WTC11 (cell line): ENCODE results near the gene LRMDA. TPM values are rescaled to one million over a fixed set of nuclear protein-coding genes. Genes with fewer than 3 reads are reported as not detected.

Source experiments
- ATAC-seq: fragments of 200-7000 bp; cut with Tn5 transposase; 2 replicates; pipeline ENCODE4 v1.10.0; 2021; ENCODE audit warnings: mild to moderate bottlenecking, moderate library complexity
- CTCF ChIA-PET: fragments of 300-600 bp; sonication (Branson Sonifier 250); formaldehyde crosslinking; loops from one replicate; lab custom pipeline; 2021; ENCODE audit warnings: antibody characterized with exemption; lab: Charles Lee
- POLR2A ChIA-PET: fragments of 350-600 bp; sonication (Branson Sonifier 250); formaldehyde crosslinking; loops from one replicate; lab custom pipeline; 2021; ENCODE audit warnings: antibody characterized with exemption; lab: Charles Lee
- DNase-seq: peaks from one replicate; pipeline ENCODE4 v3.0.0; 2021; ENCODE audit warnings: low spot score
- H3K27ac Mint-ChIP-seq: 2 replicates; pipeline ENCODE4 v1.8.0; 2021; ENCODE audit warnings: mixed read lengths
- H3K27me3 Mint-ChIP-seq: 2 replicates; pipeline ENCODE4 v1.8.0; 2021; ENCODE audit warnings: low read depth, mild to moderate bottlenecking, moderate library complexity, mixed read lengths
- H3K36me3 Mint-ChIP-seq: 2 replicates; pipeline ENCODE4 v1.8.0; 2021; ENCODE audit warnings: mixed read lengths
- H3K4me1 Mint-ChIP-seq: 2 replicates; pipeline ENCODE4 v1.8.0; 2022; ENCODE audit warnings: mixed read lengths
- H3K4me3 Mint-ChIP-seq: 2 replicates; pipeline ENCODE4 v1.8.0; 2021; ENCODE audit warnings: mild to moderate bottlenecking, moderate library complexity, mixed read lengths
- H3K9me3 Mint-ChIP-seq: 2 replicates; pipeline ENCODE4 v1.8.0; 2021; ENCODE audit warnings: mixed read lengths
- CDX4 ChIP-seq: fragments of 250-450 bp; sonication (Bioruptor Pico); IDR thresholded peaks from 2 replicates; pipeline ENCODE4 v1.9.0; 2021; ENCODE audit warnings: moderate library complexity, mild to moderate bottlenecking, inconsistent platforms, borderline replicate concordance
- ESRRA ChIP-seq: sonication (generic); formaldehyde crosslinking; IDR thresholded peaks from 2 replicates; pipeline ENCODE4 v1.8.1; 2022; ENCODE audit warnings: mild to moderate bottlenecking, missing genetic modification reagents, borderline replicate concordance
- GTF2I ChIP-seq: fragments of 250-450 bp; sonication (Bioruptor Pico); conservative IDR thresholded peaks from 2 replicates; pipeline ENCODE4 v1.4.0; 2021; ENCODE audit warnings: mild to moderate bottlenecking
- NFE2L1 ChIP-seq: sonication (generic); formaldehyde crosslinking; IDR thresholded peaks from 2 replicates; pipeline ENCODE4 v1.8.1; 2023; ENCODE audit warnings: missing genetic modification reagents
- PREB ChIP-seq: sonication (generic); formaldehyde crosslinking; IDR thresholded peaks from 2 replicates; pipeline ENCODE4 v1.8.1; 2022; ENCODE audit warnings: mild to moderate bottlenecking, missing genetic modification reagents, moderate library complexity, borderline replicate concordance
- TEAD4 ChIP-seq: sonication (generic); formaldehyde crosslinking; IDR thresholded peaks from 2 replicates; pipeline ENCODE4 v1.8.0; 2022; ENCODE audit warnings: mild to moderate bottlenecking, missing genetic modification reagents
- ZMAT4 ChIP-seq: fragments of 250-450 bp; sonication (Bioruptor Pico); IDR thresholded peaks from 2 replicates; pipeline ENCODE4 v1.9.0; 2021; ENCODE audit warnings: mild to moderate bottlenecking
- ZNF317 ChIP-seq: sonication (generic); formaldehyde crosslinking; IDR thresholded peaks from 2 replicates; pipeline ENCODE4 v1.8.1; 2023; ENCODE audit warnings: low read depth, mild to moderate bottlenecking, moderate library complexity, missing genetic modification reagents, borderline replicate concordance
- total RNA-seq: library from RNA; stranded (reverse); gene quantifications from 3 replicates; pipeline ENCODE4 v1.2.3, GENCODE V29; 2021
- TF ChIP-seq, protein P1 (sequence below): sonication (generic); formaldehyde crosslinking; IDR thresholded peaks from 2 replicates; pipeline ENCODE4 v1.8.1; 2022; ENCODE audit warnings: low read depth, missing genetic modification reagents, borderline replicate concordance
- TF ChIP-seq, protein P2 (sequence below): sonication (generic); formaldehyde crosslinking; IDR thresholded peaks from 2 replicates; pipeline ENCODE4 v1.8.0; 2023; ENCODE audit warnings: mild to moderate bottlenecking, missing genetic modification reagents

The LRMDA gene
- total RNA-seq, 1 experiment from 2014 or later = 0.92 TPM

DNA sequence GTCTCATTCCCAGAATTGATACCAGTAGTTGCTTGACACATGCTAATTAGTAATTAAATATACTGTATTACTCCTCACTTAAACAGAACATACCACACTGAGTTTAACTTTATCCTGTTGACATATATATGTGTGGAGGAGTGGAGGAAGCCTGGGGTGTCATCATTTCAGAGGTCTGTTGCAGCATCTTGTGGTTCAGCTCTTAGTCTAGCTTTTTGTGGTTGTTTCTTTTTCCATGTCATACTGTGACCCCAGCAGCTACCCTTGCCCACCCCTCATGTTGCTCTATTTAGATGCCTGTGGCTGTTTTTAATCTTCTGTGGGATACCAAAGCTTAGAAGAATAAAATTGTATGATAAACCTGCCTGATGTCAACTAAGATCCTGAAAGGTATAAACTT lies 875.4 kb downstream of the LRMDA start:
- DNase-seq = no peak
- no peak overlapping the region for H3K4me3 Mint-ChIP-seq
- no peak overlapping the region for H3K27ac Mint-ChIP-seq
- CTCF ChIA-PET = no interaction called here
- peaks cover 36% of the 10 kb centered on the region for H3K4me1 Mint-ChIP-seq
- peaks cover 25% of the 10 kb centered on the region for H3K27me3 Mint-ChIP-seq
- H3K9me3 Mint-ChIP-seq = peaks cover 4% of the 10 kb centered on the region
- H3K36me3 Mint-ChIP-seq = no peaks in the 10 kb centered on the region
- no peak for ATAC-seq
- POLR2A ChIA-PET = no interaction called here
- no peak for TF ChIP-seq TEAD4 (CRISPR knock-in tag)
- TF ChIP-seq, protein P1, sequence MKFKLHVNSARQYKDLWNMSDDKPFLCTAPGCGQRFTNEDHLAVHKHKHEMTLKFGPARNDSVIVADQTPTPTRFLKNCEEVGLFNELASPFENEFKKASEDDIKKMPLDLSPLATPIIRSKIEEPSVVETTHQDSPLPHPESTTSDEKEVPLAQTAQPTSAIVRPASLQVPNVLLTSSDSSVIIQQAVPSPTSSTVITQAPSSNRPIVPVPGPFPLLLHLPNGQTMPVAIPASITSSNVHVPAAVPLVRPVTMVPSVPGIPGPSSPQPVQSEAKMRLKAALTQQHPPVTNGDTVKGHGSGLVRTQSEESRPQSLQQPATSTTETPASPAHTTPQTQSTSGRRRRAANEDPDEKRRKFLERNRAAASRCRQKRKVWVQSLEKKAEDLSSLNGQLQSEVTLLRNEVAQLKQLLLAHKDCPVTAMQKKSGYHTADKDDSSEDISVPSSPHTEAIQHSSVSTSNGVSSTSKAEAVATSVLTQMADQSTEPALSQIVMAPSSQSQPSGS (CRISPR knock-in tag) = no peak
- TF ChIP-seq, protein P2, sequence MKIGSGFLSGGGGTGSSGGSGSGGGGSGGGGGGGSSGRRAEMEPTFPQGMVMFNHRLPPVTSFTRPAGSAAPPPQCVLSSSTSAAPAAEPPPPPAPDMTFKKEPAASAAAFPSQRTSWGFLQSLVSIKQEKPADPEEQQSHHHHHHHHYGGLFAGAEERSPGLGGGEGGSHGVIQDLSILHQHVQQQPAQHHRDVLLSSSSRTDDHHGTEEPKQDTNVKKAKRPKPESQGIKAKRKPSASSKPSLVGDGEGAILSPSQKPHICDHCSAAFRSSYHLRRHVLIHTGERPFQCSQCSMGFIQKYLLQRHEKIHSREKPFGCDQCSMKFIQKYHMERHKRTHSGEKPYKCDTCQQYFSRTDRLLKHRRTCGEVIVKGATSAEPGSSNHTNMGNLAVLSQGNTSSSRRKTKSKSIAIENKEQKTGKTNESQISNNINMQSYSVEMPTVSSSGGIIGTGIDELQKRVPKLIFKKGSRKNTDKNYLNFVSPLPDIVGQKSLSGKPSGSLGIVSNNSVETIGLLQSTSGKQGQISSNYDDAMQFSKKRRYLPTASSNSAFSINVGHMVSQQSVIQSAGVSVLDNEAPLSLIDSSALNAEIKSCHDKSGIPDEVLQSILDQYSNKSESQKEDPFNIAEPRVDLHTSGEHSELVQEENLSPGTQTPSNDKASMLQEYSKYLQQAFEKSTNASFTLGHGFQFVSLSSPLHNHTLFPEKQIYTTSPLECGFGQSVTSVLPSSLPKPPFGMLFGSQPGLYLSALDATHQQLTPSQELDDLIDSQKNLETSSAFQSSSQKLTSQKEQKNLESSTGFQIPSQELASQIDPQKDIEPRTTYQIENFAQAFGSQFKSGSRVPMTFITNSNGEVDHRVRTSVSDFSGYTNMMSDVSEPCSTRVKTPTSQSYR (CRISPR knock-in tag) = no peak
- no peak for TF ChIP-seq CDX4 (CRISPR knock-in tag)
- TF ChIP-seq PREB (CRISPR knock-in tag) = no peak

- no peaks in the 10 kb centered on the region for H3K36me3 Mint-ChIP-seq
- peaks cover 19% of the 10 kb centered on the region for H3K4me1 Mint-ChIP-seq
- H3K27ac Mint-ChIP-seq = no peak overlapping the region
- TF ChIP-seq ESRRA (CRISPR knock-in tag) = no peak
- no peak overlapping the region for H3K4me3 Mint-ChIP-seq
- ATAC-seq = no peak
- peaks cover 4% of the 10 kb centered on the region for H3K9me3 Mint-ChIP-seq
- no peak for DNase-seq
- ChIA-PET CTCF (no interaction called here), POLR2A (no interaction called here)
- peaks cover 8% of the 10 kb centered on the region for H3K27me3 Mint-ChIP-seq
Measured at GRCh38 chr10:76309070-76309469, 877.6 kb downstream of the LRMDA start.

DNA sequence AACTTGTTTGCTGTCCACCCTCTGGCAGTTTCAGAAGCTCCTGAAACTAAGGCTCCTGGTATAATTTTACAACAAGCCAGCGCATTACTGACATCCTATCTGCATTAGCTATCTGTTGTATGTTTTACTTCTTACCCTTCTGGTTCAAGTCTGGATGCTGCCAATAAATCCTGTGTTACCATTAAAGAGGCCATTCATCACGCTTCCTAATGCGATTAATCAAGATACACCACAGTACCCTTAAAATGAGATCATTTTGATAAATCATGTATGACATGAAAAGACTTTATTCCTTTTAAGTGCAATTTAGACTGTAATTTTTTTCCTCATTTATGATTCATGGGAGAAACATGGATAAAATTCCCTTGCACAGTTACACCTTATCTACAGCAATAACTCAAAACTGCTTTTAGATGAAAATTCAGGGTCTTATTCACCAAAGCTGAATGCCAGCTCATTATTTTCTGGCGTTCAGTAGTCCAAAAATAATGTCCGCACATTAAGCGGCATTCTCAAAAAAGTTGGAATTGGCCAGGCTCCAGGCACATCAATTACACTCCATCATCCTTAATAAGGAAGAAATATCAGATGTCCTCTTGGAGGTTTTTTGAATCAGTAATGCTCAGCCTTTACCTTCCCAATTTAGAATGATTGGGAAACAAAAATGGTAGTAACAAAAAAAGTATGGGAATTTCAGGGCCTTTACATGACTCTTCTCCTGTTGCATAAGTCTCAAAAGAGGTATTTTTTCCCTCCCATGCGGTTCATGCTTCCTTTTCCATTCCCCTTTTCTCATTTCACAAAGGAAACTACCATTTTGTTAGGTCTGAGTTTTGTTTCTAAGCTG lies 878.5 kb downstream of the LRMDA start:
- DNase-seq (no peak), ATAC-seq (no peak)
- peaks cover 3% of the 10 kb centered on the region; the same call in 1 of the 2 replicates for H3K27me3 Mint-ChIP-seq
- peaks cover 4% of the 10 kb centered on the region for H3K9me3 Mint-ChIP-seq
- H3K4me3 Mint-ChIP-seq = no peak overlapping the region
- no peak for TF ChIP-seq GTF2I (CRISPR knock-in tag)
- TF ChIP-seq NFE2L1 (CRISPR knock-in tag) = no peak
- no peak for TF ChIP-seq ZMAT4 (CRISPR knock-in tag)
- TF ChIP-seq, protein P2 (CRISPR knock-in tag) = no peak
- no peak for TF ChIP-seq ZNF317 (CRISPR knock-in tag)
- no peak overlapping the region for H3K27ac Mint-ChIP-seq
- ChIA-PET CTCF (no interaction called here), POLR2A (no interaction called here)
- peaks cover 19% of the 10 kb centered on the region for H3K4me1 Mint-ChIP-seq
- no peaks in the 10 kb centered on the region for H3K36me3 Mint-ChIP-seq
